Prostate gland (tissue), 2 donors: ENCODE results near the gene VENTX. TPM values are rescaled to one million over a fixed set of nuclear protein-coding genes. Genes with fewer than 3 reads are reported as not detected.

Experiments used
- DNase-seq: peaks from one replicate; pipeline ENCODE4 v3.0.0-alpha.2; 2019; ENCODE audit warnings: low spot score
- H3K27ac ChIP-seq, 2 donors: fragments of 200-600 bp; sonication (generic); 2 replicates each; pipeline ENCODE4 v1.5.1; 2017 to 2019
- H3K27me3 ChIP-seq: fragments of 200-600 bp; sonication (generic); replicated peaks from 2 replicates; pipeline ENCODE4 v1.5.1; 2019; ENCODE audit not compliant: insufficient read depth
- H3K36me3 ChIP-seq, 2 donors: fragments of 200-600 bp; sonication (generic); 1 replicate in 1 of 2; 2 replicates in 1 of 2; pipeline versions ENCODE4 v1.5.1 to v1.8.1; 2017 to 2019
- H3K4me1 ChIP-seq: fragments of 200-600 bp; sonication (generic); replicated peaks from 2 replicates; pipeline ENCODE4 v1.5.1; 2019
- H3K4me3 ChIP-seq, 2 donors: fragments of 200-600 bp; sonication (generic); 2 replicates each; pipeline ENCODE4 v1.5.1; 2017 to 2019
- H3K9me3 ChIP-seq: fragments of 200-600 bp; sonication (generic); 2 replicates; pipeline ENCODE4 v1.5.1; 2017
- POLR2A ChIP-seq: fragments of 450-650 bp; IDR thresholded peaks from one replicate; pipeline ENCODE4 v1.6.1; 2016; ENCODE audit warnings: antibody characterized with exemption, mild to moderate bottlenecking
- POLR2AphosphoS5 ChIP-seq: sonication (generic); formaldehyde crosslinking; IDR thresholded peaks from one replicate; pipeline ENCODE4 v1.6.1; 2017; ENCODE audit warnings: antibody characterized with exemption
- WGBS: methylation state at CpG from one replicate; pipeline ENCODE4 v1.1.5; 2018; 5-methylcytosine and 5-hydroxymethylcytosine counted together
- intact Hi-C: fragments of 100-400 bp; cut with DNase I; formaldehyde crosslinking; loops from one replicate; pipeline ENCODE4 v1.14.2; 2022
- total RNA-seq, 2 donors: library from RNA; depleted of rRNA; stranded (reverse); fragments of >200 nt; gene quantifications; one replicate each; pipeline ENCODE4 v1.1.0, GENCODE V29; 2016
- TF ChIP-seq, protein P1 (sequence below), 4 experiments: fragments of 200-600 bp in 2 of 4; fragments of 450-650 bp in 2 of 4; sonication (generic) in 2 of 4; IDR thresholded peaks; 1 replicate in 3 of 4; 2 replicates in 1 of 4; pipeline ENCODE4 v1.5.1; 2016 to 2019; ENCODE audit warnings: antibody characterized with exemption in 4 of 4, mild to moderate bottlenecking in 2 of 4, moderate library complexity in 2 of 4

Gene VENTX
- total RNA-seq, 2 donors from 2014 or later, result 0.18 to 1.8 TPM

DNA sequence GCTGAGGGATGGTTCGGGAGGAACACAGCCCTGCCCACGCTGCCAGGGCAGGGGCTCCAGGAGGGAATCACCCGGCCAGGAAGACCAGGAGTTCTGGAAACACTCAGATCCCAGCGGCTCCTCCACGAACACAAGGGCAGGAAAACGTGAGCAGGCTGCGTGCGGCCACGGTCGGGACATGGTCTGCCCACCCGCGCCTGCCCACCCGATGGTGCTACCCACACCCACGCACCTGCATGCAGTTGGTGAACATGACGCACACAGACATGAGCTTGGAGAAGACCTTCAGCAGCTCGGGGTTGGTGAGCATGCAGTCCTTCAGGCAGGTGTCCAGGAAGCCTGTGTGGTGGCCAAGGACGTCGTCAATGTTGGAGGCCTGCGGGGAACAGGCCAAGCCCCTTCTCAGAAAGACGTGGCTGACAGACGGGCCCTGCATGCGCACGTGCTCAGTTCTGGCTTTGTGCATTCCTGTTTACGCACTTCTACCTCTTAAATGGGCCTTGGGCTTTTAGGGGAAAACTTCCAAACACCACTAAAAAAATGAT, 45.3 kb downstream of the VENTX start:
- Histone ChIP-seq H3K36me3 (peaks cover 12 to 44% of the 10 kb centered on the region in 2 donors), H3K27ac (no peak overlapping the region), H3K4me3 (no peak overlapping the region), H3K27me3 (no peaks in the 10 kb centered on the region), H3K4me1 (peaks cover 5% of the 10 kb centered on the region), H3K9me3 (no peaks in the 10 kb centered on the region)
- intact Hi-C loops, result no loop called here
- 88% methylated on average over 24 of the region's 24 CpGs for WGBS
- TF ChIP-seq, protein P1, sequence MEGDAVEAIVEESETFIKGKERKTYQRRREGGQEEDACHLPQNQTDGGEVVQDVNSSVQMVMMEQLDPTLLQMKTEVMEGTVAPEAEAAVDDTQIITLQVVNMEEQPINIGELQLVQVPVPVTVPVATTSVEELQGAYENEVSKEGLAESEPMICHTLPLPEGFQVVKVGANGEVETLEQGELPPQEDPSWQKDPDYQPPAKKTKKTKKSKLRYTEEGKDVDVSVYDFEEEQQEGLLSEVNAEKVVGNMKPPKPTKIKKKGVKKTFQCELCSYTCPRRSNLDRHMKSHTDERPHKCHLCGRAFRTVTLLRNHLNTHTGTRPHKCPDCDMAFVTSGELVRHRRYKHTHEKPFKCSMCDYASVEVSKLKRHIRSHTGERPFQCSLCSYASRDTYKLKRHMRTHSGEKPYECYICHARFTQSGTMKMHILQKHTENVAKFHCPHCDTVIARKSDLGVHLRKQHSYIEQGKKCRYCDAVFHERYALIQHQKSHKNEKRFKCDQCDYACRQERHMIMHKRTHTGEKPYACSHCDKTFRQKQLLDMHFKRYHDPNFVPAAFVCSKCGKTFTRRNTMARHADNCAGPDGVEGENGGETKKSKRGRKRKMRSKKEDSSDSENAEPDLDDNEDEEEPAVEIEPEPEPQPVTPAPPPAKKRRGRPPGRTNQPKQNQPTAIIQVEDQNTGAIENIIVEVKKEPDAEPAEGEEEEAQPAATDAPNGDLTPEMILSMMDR (IDR thresholded peaks at IDR 0.05), result no peak
- no peak for TF ChIP-seq POLR2AphosphoS5
- DNase-seq, result no peak

DNA sequence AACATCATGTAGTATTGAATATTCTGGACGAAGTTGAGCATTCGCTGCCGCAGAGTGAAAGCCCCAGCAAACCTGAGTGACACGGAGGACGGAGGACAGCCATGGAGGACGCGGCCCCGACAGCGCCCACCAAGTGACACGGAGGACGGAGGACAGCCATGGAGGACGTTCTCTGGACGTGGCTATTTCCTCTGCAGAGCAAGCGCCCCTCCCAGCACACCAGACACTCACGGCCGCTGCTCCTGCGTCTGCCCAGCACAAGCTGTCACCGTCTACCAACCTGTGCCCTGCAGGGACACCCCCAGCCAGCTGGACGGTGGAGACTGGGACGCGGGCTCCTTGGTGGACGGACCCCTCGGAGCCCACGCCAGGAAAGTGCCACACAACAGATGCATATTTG, 46.3 kb downstream of the VENTX start:
- no peak for TF ChIP-seq POLR2AphosphoS5
- TF ChIP-seq, protein P1 (IDR thresholded peaks at IDR 0.05), result no peak
- TF ChIP-seq POLR2A, result no peak

DNA sequence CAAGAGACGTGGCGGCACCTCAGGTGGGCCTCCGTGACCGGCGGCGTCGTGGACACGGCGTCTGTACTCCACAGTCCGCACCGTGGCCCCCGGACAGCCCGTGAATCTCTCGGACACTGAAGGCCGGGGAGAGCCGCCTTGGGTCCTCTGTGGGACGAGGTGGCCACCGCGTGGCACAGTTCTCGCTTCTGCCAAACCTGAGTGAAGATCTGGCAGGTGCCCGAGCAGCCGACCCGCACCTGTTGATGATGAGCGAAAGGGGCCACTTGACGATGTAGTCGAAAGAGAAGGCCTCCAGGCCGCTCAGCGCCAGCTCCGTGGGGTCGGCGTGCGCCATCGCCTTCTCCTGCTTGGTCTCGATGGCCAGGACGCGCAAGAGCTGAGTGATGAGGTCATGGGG, 47.6 kb downstream of the VENTX start:
- no peaks in the 10 kb centered on the region for H3K4me1 ChIP-seq
- DNase-seq, result no peak
- H3K9me3 ChIP-seq, result no peaks in the 10 kb centered on the region
- no peaks in the 10 kb centered on the region for H3K27me3 ChIP-seq
- intact Hi-C loops, result no loop called here
- TF ChIP-seq, protein P1 (IDR thresholded peaks at IDR 0.05), result no peak
- TF ChIP-seq POLR2AphosphoS5, result no peak
- no peak for TF ChIP-seq POLR2A
- 94% methylated on average over 36 of the region's 36 CpGs for WGBS
- no peak overlapping the region for H3K27ac ChIP-seq
- peaks cover 17 to 54% of the 10 kb centered on the region in 2 donors for H3K36me3 ChIP-seq
- no peak overlapping the region for H3K4me3 ChIP-seq

More for the DNA sequence above, 46.3 kb downstream of the VENTX start:
- Histone ChIP-seq H3K4me1 (no peaks in the 10 kb centered on the region), H3K9me3 (no peaks in the 10 kb centered on the region), H3K27ac (no peak overlapping the region), H3K27me3 (no peaks in the 10 kb centered on the region), H3K4me3 (no peak overlapping the region), H3K36me3 (peaks cover 16 to 54% of the 10 kb centered on the region in 2 donors)
- intact Hi-C loops, result no loop called here
- WGBS, result 95% methylated on average over 24 of the region's 24 CpGs
- no peak for DNase-seq

DNA sequence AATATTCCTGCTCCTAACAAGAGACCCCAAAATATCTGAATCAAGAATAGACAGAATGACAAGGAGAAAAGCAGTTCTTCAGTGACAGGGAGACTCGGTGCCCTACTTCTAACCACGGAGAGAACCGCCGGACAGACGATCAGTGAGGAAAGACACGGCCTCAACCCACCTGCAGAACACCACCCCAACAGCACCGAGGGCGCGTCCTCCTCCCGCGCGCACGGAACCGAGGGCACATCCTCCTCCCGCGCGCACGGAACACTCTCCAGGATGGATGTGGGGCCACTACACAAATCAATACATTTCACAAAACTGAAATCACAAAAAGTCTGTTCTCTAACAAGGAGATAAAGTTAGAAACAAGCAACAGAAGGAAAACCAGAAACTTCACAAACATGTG, 48.7 kb downstream of the VENTX start:
- Histone ChIP-seq H3K4me1 (no peaks in the 10 kb centered on the region), H3K27me3 (no peaks in the 10 kb centered on the region), H3K4me3 (no peak overlapping the region), H3K27ac (no peak overlapping the region), H3K36me3 (peaks cover 15 to 54% of the 10 kb centered on the region in 2 donors), H3K9me3 (no peaks in the 10 kb centered on the region)
- no peak for DNase-seq
- WGBS, result 91% methylated on average over 18 of the region's 18 CpGs
- intact Hi-C loops, result no loop called here
- TF ChIP-seq POLR2A (no peak), POLR2AphosphoS5 (no peak)
- TF ChIP-seq, protein P1 (IDR thresholded peaks at IDR 0.05), result no peak

DNA sequence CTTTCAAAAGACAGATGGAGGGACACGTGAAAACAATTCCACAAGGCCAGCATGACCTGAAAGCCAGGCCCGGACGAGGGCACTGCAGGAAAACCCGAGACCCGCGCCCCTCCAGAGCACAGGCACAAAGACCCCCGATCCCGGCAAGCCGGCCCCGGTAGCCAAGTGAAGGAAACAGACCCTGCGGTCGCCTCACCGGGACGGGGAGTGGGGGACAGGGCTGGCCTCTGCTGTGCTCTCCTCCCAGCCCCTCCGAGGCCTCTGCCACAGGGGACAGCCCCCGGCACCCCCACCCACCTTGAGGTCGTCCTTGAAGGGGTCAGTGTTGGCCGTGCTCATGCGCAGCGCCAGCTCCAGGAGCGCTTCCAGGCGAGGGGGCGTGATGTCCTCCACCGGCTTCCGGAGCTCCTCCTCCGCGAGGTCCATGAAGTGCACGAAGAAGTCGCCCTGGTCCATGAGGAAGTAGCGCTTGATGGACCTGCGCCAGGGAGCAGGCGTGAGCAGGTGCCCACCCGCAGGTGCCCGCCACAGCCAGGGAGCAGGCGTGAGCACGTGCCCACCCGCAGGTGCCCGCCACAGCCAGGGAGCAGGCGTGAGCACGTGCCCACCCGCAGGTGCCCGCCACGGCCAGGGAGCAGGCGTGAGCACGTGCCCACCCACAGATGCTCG, 50.3 kb downstream of the VENTX start:
- DNase-seq, result no peak
- H3K27me3 ChIP-seq, result no peaks in the 10 kb centered on the region
- H3K27ac ChIP-seq, result no peak overlapping the region
- no peak overlapping the region for H3K4me3 ChIP-seq
- intact Hi-C loops, result no loop called here
- TF ChIP-seq, protein P1 (IDR thresholded peaks at IDR 0.05), result no peak
- TF ChIP-seq POLR2AphosphoS5, result no peak
- no peak for TF ChIP-seq POLR2A
- H3K4me1 ChIP-seq, result no peaks in the 10 kb centered on the region
- peaks cover 19 to 40% of the 10 kb centered on the region in 2 donors for H3K36me3 ChIP-seq
- WGBS, result 92% methylated on average over 46 of the region's 46 CpGs
- no peaks in the 10 kb centered on the region for H3K9me3 ChIP-seq
